Measurements from ENCODE around the gene ACP2. TPM values are rescaled to one million over a fixed set of nuclear protein-coding genes. Genes with fewer than 3 reads are reported as not detected.

ACP2 gene
- polyA plus RNA-seq, 1 of the 3 experiments (the other 2 are of a cell fraction), result 17.5 TPM

- H3K4me1 ChIP-seq (ENCODE audit: control insufficient read depth in 1 of 2, insufficient read depth in 2 of 2, low read depth in 1 of 2, low read length in 1 of 2), result 0 out of 4 replicates have a peak, but pooled peaks cover 0 to under 1% of the 10 kb centered on the region in 2 experiments
- no peak for DNase-seq
- ChIA-PET POLR2A (no interaction called here), CTCF (no interaction called here)
- 0 out of 2 replicates have a peak, but pooled peaks cover 2% of the 10 kb centered on the region for H4K20me1 ChIP-seq (ENCODE audit: insufficient read depth)
- no peaks in the 10 kb centered on the region for H3K9me3 ChIP-seq
- no peak overlapping the region for H3K27ac ChIP-seq (ENCODE audit: low read depth in 2 of 2, low read length in 1 of 2)
- no peaks in the 10 kb centered on the region for H3K27me3 ChIP-seq (ENCODE audit: insufficient read depth)
- H3K4me3 ChIP-seq (ENCODE audit: low read depth in 2 of 2, low read length in 1 of 2), result no peak overlapping the region
- no peak overlapping the region for H3K4me2 ChIP-seq
- H3K9ac ChIP-seq, result no peak overlapping the region
- H3K36me3 ChIP-seq (replicated peaks in 1 of 2; ENCODE audit: control insufficient read depth in 1 of 2, insufficient read depth in 2 of 2, low read length in 1 of 2), result peaks cover 7 to 52% of the 10 kb centered on the region in 2 experiments
- TF ChIP-seq, protein P1, sequence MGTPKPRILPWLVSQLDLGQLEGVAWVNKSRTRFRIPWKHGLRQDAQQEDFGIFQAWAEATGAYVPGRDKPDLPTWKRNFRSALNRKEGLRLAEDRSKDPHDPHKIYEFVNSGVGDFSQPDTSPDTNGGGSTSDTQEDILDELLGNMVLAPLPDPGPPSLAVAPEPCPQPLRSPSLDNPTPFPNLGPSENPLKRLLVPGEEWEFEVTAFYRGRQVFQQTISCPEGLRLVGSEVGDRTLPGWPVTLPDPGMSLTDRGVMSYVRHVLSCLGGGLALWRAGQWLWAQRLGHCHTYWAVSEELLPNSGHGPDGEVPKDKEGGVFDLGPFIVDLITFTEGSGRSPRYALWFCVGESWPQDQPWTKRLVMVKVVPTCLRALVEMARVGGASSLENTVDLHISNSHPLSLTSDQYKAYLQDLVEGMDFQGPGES (IDR thresholded peaks at IDR 0.05; ENCODE audit: low read depth, low read length), result no peak
- TF ChIP-seq, protein P2, sequence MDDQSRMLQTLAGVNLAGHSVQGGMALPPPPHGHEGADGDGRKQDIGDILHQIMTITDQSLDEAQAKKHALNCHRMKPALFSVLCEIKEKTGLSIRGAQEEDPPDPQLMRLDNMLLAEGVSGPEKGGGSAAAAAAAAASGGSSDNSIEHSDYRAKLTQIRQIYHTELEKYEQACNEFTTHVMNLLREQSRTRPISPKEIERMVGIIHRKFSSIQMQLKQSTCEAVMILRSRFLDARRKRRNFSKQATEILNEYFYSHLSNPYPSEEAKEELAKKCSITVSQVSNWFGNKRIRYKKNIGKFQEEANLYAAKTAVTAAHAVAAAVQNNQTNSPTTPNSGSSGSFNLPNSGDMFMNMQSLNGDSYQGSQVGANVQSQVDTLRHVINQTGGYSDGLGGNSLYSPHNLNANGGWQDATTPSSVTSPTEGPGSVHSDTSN (IDR thresholded peaks at IDR 0.05), result no peak
- TF ChIP-seq POLR2AphosphoS5 (IDR thresholded peaks at IDR 0.05; ENCODE audit: low read depth, low read length), result no peak
- no peak for TF ChIP-seq REST (IDR thresholded peaks at IDR 0.05; ENCODE audit: low read depth, low read length)
- TF ChIP-seq SMC3 (IDR thresholded peaks at IDR 0.05; ENCODE audit: low read depth, low read length), result no peak
- no peak for TF ChIP-seq FOXJ3 (CRISPR knock-in tag; IDR thresholded peaks at IDR 0.05)
- TF ChIP-seq EP300 (IDR thresholded peaks at IDR 0.05; ENCODE audit: borderline replicate concordance in 1 of 2, low read depth in 1 of 2, low read length in 1 of 2), result no peak
- no peak for TF ChIP-seq TCF12 (IDR thresholded peaks at IDR 0.05)
- TF ChIP-seq, protein P3, sequence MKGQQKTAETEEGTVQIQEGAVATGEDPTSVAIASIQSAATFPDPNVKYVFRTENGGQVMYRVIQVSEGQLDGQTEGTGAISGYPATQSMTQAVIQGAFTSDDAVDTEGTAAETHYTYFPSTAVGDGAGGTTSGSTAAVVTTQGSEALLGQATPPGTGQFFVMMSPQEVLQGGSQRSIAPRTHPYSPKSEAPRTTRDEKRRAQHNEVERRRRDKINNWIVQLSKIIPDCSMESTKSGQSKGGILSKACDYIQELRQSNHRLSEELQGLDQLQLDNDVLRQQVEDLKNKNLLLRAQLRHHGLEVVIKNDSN (IDR thresholded peaks at IDR 0.05; ENCODE audit: borderline replicate concordance, low read depth), result no peak
- TF ChIP-seq NRF1 (IDR thresholded peaks at IDR 0.05; ENCODE audit: low read depth, low read length), result no peak
- no peak for TF ChIP-seq GABPA (IDR thresholded peaks at IDR 0.05; ENCODE audit: low read depth)
- no peak for TF ChIP-seq CHD2 (IDR thresholded peaks at IDR 0.05; ENCODE audit: low read length, partially characterized antibody)
- no peak for TF ChIP-seq TAF1 (IDR thresholded peaks at IDR 0.05; ENCODE audit: borderline replicate concordance, low read depth, low read length)
- no peak for TF ChIP-seq RCOR1 (IDR thresholded peaks at IDR 0.05; ENCODE audit: low read length)
- no peak for TF ChIP-seq GATA2 (CRISPR knock-in tag; IDR thresholded peaks at IDR 0.05)
- TF ChIP-seq FOSL2 (IDR thresholded peaks at IDR 0.05; ENCODE audit: borderline replicate concordance, low read depth), result no peak
- TF ChIP-seq RAD21 (IDR thresholded peaks at IDR 0.05; ENCODE audit: low read length), result no peak
- H2AFZ ChIP-seq (ENCODE audit: low read depth), result no peak overlapping the region
- peaks cover 7% of the 10 kb centered on the region for H3F3A ChIP-seq (replicated peaks; ENCODE audit: insufficient read depth)
- no peaks in the 10 kb centered on the region for H3K9me2 ChIP-seq
- peaks cover 60% of the 10 kb centered on the region for H3K79me2 ChIP-seq (ENCODE audit: insufficient read depth)
- WGBS (ENCODE audit: low lambda C conversion rate), result 98% methylated on average over 7 of the region's 7 CpGs
Measured at GRCh38 chr11:47225552-47226400, 22.8 kb downstream of the ACP2 start.

Measured in SK-N-SH (cell line).